GM10248 (cell line): ENCODE data around the gene SH3RF3.

Experiments used
- CTCF ChIA-PET: fragments of 300-600 bp; sonication (Branson Sonifier 250); formaldehyde crosslinking; extraction: SDS; loops from one replicate; lab custom pipeline; 2021; ENCODE audit warnings: antibody characterized with exemption; lab: Yijun Ruan, JAX
- POLR2A ChIA-PET: fragments of 350-650 bp; sonication (Branson Sonifier 250); formaldehyde crosslinking; extraction: SDS; loops from one replicate; lab custom pipeline; 2020; ENCODE audit warnings: antibody characterized with exemption; lab: Yijun Ruan, JAX
- DNase-seq: peaks from one replicate; pipeline ENCODE4 v3.0.0; 2012; ENCODE audit errors: extremely low spot score
- CTCF ChIP-seq: IDR thresholded peaks from 2 replicates; pipeline ENCODE4 v1.5.1; 2012; ENCODE audit warnings: mild to moderate bottlenecking, low read depth; ENCODE audit errors: extremely low read depth, missing control alignments, control extremely low read depth

The SH3RF3 gene

GRCh38 chr2:109265369-109265768, 136.4 kb downstream of the SH3RF3 start:
- POLR2A ChIA-PET: no interaction called here
- no peak for DNase-seq
- CTCF ChIA-PET: no interaction called here
- no peak for TF ChIP-seq CTCF

- CTCF ChIA-PET: no interaction called here
- POLR2A ChIA-PET: no interaction called here
- TF ChIP-seq CTCF: no peak
- DNase-seq: no peak
Observed at GRCh38 chr2:109265953-109266352, 136.9 kb downstream of the SH3RF3 start.

GRCh38 chr2:109266496-109266895, 137.5 kb downstream of the SH3RF3 start:
- TF ChIP-seq CTCF: no peak
- ChIA-PET CTCF (interaction anchor here (1.7 kb wide), 1 partner anchor 10 kb away, joined by 3 read pairs; no protein-coding TSS in a partner anchor), POLR2A (no interaction called here)
- DNase-seq: no peak

GRCh38 chr2:109266998-109267854, 138.2 kb downstream of the SH3RF3 start:
- no peak for TF ChIP-seq CTCF
- POLR2A ChIA-PET: no interaction called here
- CTCF ChIA-PET: interaction anchor here (1.7 kb wide), 1 partner anchor 10 kb away, joined by 3 read pairs; no protein-coding TSS in a partner anchor
- DNase-seq: no peak

- POLR2A ChIA-PET: no interaction called here
- no peak for DNase-seq
- TF ChIP-seq CTCF: no peak
- CTCF ChIA-PET: no interaction called here
Observed at GRCh38 chr2:109268916-109269315, 139.9 kb downstream of the SH3RF3 start.

GRCh38 chr2:109269706-109270504, 140.9 kb downstream of the SH3RF3 start:
- no peak for DNase-seq
- ChIA-PET POLR2A (no interaction called here), CTCF (no interaction called here)
- no peak for TF ChIP-seq CTCF
